Spleen (tissue), 11 donors: Measurements from ENCODE around the gene SIX5. TPM values are rescaled to one million over a fixed set of nuclear protein-coding genes. Genes with fewer than 3 reads are reported as not detected.

Experiments
- DNase-seq: peaks from one replicate; pipeline ENCODE4 v3.0.0-alpha.2; 2020
- H3K27ac ChIP-seq, 8 donors: fragments of 200-600 bp; sonication (generic) in 7 of 8; 1 replicate in 4 of 8; 2 replicates in 4 of 8; pipeline versions ENCODE4 v1.5.0 to v1.8.0; 2016 to 2021; ENCODE audit warnings: inconsistent platforms in 4 of 8, mild to moderate bottlenecking in 4 of 8, moderate library complexity in 1 of 8
- H3K27me3 ChIP-seq, 7 donors: fragments of 200-600 bp; sonication (generic) in 6 of 7; replicated peaks in 1 of 7; 1 replicate in 4 of 7; 2 replicates in 3 of 7; pipeline versions ENCODE4 v1.5.0 to v1.8.0; 2016 to 2021; ENCODE audit warnings: inconsistent platforms in 3 of 7, mild to moderate bottlenecking in 1 of 7
- H3K36me3 ChIP-seq, 6 donors: fragments of 200-600 bp; sonication (generic) in 5 of 6; 1 replicate in 4 of 6; 2 replicates in 2 of 6; pipeline versions ENCODE4 v1.5.0 to v1.8.0; 2016 to 2021; ENCODE audit warnings: inconsistent platforms in 2 of 6
- H3K4me1 ChIP-seq, 6 donors: fragments of 200-600 bp; sonication (generic) in 5 of 6; 1 replicate in 3 of 6; 2 replicates in 3 of 6; pipeline versions ENCODE4 v1.5.0 to v1.8.0; 2016 to 2021; ENCODE audit warnings: inconsistent platforms in 3 of 6
- H3K4me3 ChIP-seq, 8 donors: fragments of 200-600 bp; sonication (generic) in 7 of 8; 1 replicate in 4 of 8; 2 replicates in 4 of 8; pipeline versions ENCODE4 v1.5.0 to v1.8.0; 2016 to 2021; ENCODE audit warnings: inconsistent platforms in 4 of 8, mild to moderate bottlenecking in 4 of 8, moderate library complexity in 2 of 8
- H3K9me3 ChIP-seq, 8 donors: fragments of 200-600 bp; sonication (generic) in 7 of 8; 1 replicate in 4 of 8; 2 replicates in 4 of 8; pipeline versions ENCODE4 v1.5.0 to v1.8.0; 2016 to 2021; ENCODE audit warnings: inconsistent platforms in 4 of 8
- POLR2A ChIP-seq, 3 donors: fragments of 450-650 bp; IDR thresholded peaks; one replicate each; pipeline ENCODE4 v1.5.1; 2017; ENCODE audit warnings: antibody characterized with exemption in 3 of 3, mild to moderate bottlenecking in 1 of 3
- POLR2AphosphoS5 ChIP-seq, 3 donors: sonication (generic); formaldehyde crosslinking; IDR thresholded peaks; one replicate each; pipeline ENCODE4 v1.5.1; 2017; ENCODE audit warnings: antibody characterized with exemption in 3 of 3
- WGBS, 5 donors: extraction: QIAGEN DNeasy Blood & Tissue Kit in 3 of 5; methylation state at CpG; one replicate each; pipeline versions ENCODE4 v1.1.5 to v1.1.7; 2013 to 2018; 5-methylcytosine and 5-hydroxymethylcytosine counted together
- intact Hi-C: fragments of 100-400 bp; cut with DNase I; formaldehyde crosslinking; loops from one replicate; pipeline ENCODE4 v1.15.0; 2023; ENCODE audit warnings: low total_unique reads
- polyA plus RNA-seq, 3 donors: library from polyadenylated mRNA; stranded (reverse); fragments of 200-250 nt; gene quantifications; one replicate each; pipeline ENCODE4 v1.2.1, GENCODE V29; 2013
- total RNA-seq, 7 donors: library from RNA; depleted of rRNA in 3 of 7; stranded (reverse); fragments of >200 nt in 3 of 7; fragmentation: NEBNext Ultra II Directional in 4 of 7; extraction: Animal tissue kit (Norgen Biotek cat#: 25700) in 4 of 7; gene quantifications; one replicate each; pipeline versions ENCODE4 v1.1.0 to v1.2.1, GENCODE V29; 2016 to 2021
- TF ChIP-seq, protein P1 (sequence below), 11 experiments: fragments of 200-600 bp in 7 of 11; fragments of 450-650 bp in 4 of 11; sonication (generic) in 4 of 11; IDR thresholded peaks in 8 of 11; conservative IDR thresholded peaks in 3 of 11; 1 replicate in 7 of 11; 2 replicates in 4 of 11; pipeline versions ENCODE4 v1.4.0 to v1.8.0; 2016 to 2021; ENCODE audit warnings: antibody characterized with exemption in 11 of 11, inconsistent platforms in 4 of 11, mild to moderate bottlenecking in 1 of 11
- donor health status: healthy with polysubstance abuse.
- donor health status: DM: no; HTN: no; CAD: no; lungs with moderate emphysema.
- donor health status: DM: no; HTN: no; CAD: no.
- donor health status: Bipolar disorder and iron deficiency.
- donor health status: healthy.
- donor health status: DM: no; HTN: no; CAD: no.
- donor health status: DM: yes; HTN: yes; CAD: no.

SIX5 gene
- total and polyA plus RNA-seq, 10 donors = 4.4 to 13.2 (median 8.1) TPM

DNA sequence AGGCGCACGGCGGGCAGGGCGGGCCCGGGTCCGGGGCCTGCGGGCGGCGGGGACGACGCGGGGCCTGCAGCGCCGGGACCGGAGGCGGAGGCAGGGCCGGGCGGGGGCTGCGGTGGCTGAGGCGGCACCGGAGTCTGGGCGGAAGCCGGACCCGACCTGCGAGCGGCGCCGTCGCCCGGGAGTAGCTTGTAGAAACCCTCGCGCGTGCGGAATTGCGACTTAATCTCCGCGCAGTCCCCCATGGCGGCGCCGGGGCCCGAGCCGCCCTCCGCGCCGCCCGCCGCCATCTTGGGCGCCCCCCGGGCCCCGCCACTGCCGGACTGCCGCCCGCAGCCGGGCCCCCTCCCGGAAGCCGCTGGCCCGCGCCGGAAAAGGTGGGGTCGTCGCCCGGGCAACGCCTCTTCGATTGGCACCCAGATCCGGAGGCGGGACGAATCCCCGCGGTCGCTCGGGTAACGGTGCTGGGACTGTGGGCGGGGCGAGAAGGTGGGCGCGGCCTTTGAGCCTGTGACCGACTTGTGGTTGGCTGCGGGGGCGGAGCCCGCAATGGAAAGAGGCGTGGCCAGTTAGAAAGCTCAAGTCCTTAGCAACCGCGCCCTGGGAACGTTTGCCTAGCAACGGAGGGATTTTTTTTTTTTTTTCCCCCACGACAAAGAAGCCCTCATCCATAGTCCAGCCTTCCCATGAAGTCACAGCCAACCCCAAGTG lies 23.6 kb upstream of the SIX5 start, which contains the start of gene DMWD:
Gene DMWD (minus strand): TSS at position 376 of the 708 bp plus-strand sequence. CDS start 89 bp downstream, at position 287.
- Histone ChIP-seq H3K27ac (peak within 1 kb of the TSS in 7 of 8 donors; percentile 61 to 91 (median 83)), H3K4me3 (peak within 1 kb of the TSS; percentile 60 to 88 (median 69)), H3K36me3 (peaks cover 0 to 34% (median 28%) of the 10 kb centered on the region in 6 donors), H3K9me3 (no peaks in the 10 kb centered on the region), H3K27me3 (peaks cover 0 to 76% (median 3%) of the 10 kb centered on the region in 7 donors), H3K4me1 (peaks cover 18 to 41% (median 30%) of the 10 kb centered on the region in 6 donors)
- DNase-seq = peak; percentile 99
- TF ChIP-seq POLR2AphosphoS5 (IDR thresholded peaks at IDR 0.05) (peak; percentile 76 to 82 (median 81)), POLR2A (IDR thresholded peaks at IDR 0.05) (peak in 1 of 3 donors; percentile 41)
- TF ChIP-seq, protein P1, sequence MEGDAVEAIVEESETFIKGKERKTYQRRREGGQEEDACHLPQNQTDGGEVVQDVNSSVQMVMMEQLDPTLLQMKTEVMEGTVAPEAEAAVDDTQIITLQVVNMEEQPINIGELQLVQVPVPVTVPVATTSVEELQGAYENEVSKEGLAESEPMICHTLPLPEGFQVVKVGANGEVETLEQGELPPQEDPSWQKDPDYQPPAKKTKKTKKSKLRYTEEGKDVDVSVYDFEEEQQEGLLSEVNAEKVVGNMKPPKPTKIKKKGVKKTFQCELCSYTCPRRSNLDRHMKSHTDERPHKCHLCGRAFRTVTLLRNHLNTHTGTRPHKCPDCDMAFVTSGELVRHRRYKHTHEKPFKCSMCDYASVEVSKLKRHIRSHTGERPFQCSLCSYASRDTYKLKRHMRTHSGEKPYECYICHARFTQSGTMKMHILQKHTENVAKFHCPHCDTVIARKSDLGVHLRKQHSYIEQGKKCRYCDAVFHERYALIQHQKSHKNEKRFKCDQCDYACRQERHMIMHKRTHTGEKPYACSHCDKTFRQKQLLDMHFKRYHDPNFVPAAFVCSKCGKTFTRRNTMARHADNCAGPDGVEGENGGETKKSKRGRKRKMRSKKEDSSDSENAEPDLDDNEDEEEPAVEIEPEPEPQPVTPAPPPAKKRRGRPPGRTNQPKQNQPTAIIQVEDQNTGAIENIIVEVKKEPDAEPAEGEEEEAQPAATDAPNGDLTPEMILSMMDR (IDR thresholded peaks at IDR 0.05 in 8 of 11, conservative IDR thresholded peaks at IDR 0.05 in 3 of 11) = peak in 1 of 11 experiments; percentile 11
- WGBS, 5 donors = 0 to 1% (median 1%) methylated on average over 22 to 86 of the region's 86 CpGs
- intact Hi-C loops = no loop called here

DNA sequence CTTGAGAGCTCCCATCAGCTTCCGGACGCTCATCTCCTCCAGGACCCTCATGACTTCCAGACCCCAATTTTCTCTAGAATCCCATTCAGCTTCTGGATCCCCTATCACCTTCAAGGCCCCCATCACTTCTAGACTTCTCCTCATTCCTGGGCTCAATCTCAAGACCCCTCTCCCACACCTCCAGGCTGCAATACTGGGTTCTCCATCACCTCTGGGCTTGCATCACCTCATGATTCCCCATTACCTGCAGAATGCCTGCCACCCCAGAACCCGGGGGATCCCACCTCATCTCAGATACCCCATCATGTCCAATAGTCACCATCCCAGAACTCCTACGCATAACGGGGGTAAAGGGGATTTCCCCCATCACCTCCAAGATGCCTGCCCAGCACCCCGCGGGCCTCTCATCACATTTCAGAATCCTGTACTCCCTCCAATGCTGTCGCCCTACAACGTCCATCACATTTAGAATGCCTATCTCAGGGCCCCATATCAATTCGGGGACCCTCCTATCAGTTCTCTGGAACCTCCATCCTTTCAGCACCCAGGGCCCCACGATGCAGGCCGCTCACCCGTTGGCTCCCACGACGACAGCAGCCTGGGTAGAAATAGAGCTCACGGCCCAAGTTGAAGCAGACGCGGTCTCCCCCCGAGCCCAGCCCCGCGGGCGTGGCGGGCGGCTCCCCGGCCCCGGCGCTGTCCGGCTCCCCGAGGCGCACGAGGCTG lies 22.9 kb upstream of the SIX5 start:
- 6 to 13% (median 7%) methylated on average over 11 to 31 of the region's 31 CpGs for WGBS, 5 donors
- intact Hi-C loops = no loop called here

DNA sequence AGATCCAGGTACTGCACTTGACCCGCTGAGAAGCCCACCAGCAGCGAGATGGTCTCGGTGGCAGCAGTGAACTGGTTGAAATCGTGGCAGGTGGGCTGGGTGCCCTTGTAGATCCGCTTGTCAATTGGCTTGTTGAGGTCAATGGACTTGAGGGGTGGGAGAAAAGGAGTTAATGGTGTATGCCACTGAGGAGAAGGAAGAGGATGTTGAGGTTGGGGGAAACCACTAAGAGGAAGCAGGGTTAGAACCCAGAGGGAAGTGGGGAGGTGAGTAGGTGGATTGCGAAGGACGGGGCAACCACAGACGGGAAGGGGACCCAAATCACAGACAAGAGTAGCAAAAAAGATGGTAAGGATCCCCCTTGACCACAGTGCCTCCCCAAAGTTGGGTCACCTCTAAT lies 21.9 kb upstream of the SIX5 start:
- Histone ChIP-seq H3K36me3 (peaks cover 0 to 50% (median 44%) of the 10 kb centered on the region in 6 donors), H3K27me3 (peaks cover 0 to 76% (median 0%) of the 10 kb centered on the region in 7 donors), H3K27ac (peak overlapping the region in 2 of 8 donors; percentile 83 to 85), H3K4me3 (peak overlapping the region in 3 of 8 donors; percentile 19 to 88 (median 60)), H3K9me3 (no peaks in the 10 kb centered on the region), H3K4me1 (peaks cover 18 to 41% (median 30%) of the 10 kb centered on the region in 6 donors)
- peak; percentile 80 for DNase-seq
- 31 to 37% (median 33%) methylated on average over 8 of the region's 8 CpGs for WGBS, 5 donors
- TF ChIP-seq, protein P1 (IDR thresholded peaks at IDR 0.05 in 8 of 11, conservative IDR thresholded peaks at IDR 0.05 in 3 of 11) = no peak
- TF ChIP-seq POLR2AphosphoS5 (IDR thresholded peaks at IDR 0.05) (peak in 1 of 3 donors; percentile 84), POLR2A (IDR thresholded peaks at IDR 0.05) (no peak)
- intact Hi-C loops = no loop called here

More for the DNA sequence above, 22.9 kb upstream of the SIX5 start:
- TF ChIP-seq POLR2AphosphoS5 (IDR thresholded peaks at IDR 0.05) (no peak), POLR2A (IDR thresholded peaks at IDR 0.05) (no peak)
- TF ChIP-seq, protein P1 (IDR thresholded peaks at IDR 0.05 in 8 of 11, conservative IDR thresholded peaks at IDR 0.05 in 3 of 11) = no peak
- H3K36me3 ChIP-seq = peaks cover 0 to 41% (median 34%) of the 10 kb centered on the region in 6 donors
- H3K4me1 ChIP-seq = peaks cover 18 to 41% (median 30%) of the 10 kb centered on the region in 6 donors
- DNase-seq = no peak
- no peaks in the 10 kb centered on the region for H3K9me3 ChIP-seq
- peaks cover 0 to 76% (median 4%) of the 10 kb centered on the region in 7 donors for H3K27me3 ChIP-seq
- H3K4me3 ChIP-seq = peak overlapping the region; percentile 60 to 88 (median 69)
- H3K27ac ChIP-seq = peak overlapping the region in 7 of 8 donors; percentile 61 to 91 (median 83)
